ENCODE results near the gene CRYAB. TPM values are rescaled to one million over a fixed set of nuclear protein-coding genes. Genes with fewer than 3 reads are reported as not detected.

The CRYAB gene
- total RNA-seq, 1 experiment from 2014 or later: 1.6 TPM

DNA sequence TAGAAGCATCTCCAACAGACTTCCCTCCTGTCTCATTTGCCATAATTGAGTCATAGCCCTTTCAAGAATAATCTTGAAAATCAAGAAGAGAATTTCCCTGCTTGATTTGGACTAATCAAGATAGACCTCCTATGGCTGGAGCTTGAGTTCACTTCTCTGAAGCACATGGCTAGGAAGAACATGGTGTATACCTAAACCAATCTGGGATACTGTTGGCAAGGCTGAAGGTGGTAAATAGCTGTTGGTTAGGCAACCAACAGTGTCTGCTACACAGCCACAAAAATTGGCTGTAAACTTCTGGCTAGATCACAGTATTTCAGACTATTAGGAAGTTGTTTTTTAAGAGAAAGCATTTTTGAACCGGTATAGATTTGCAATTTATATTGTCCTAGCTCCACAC lies 4.9 kb downstream of the CRYAB start:
- ChIA-PET POLR2A (ENCODE audit: low non-redundant PET) (no interaction called here), CTCF (no interaction called here)
- Histone ChIP-seq H3K27ac (ENCODE audit: low read depth, low read length, poor library complexity, severe bottlenecking) (no peak overlapping the region), H3K4me1 (ENCODE audit: insufficient read depth, low read length, poor library complexity, severe bottlenecking) (no peaks in the 10 kb centered on the region), H3K4me3 (ENCODE audit: low read depth, low read length, poor library complexity, severe bottlenecking) (no peak overlapping the region), H3K36me3 (ENCODE audit: insufficient read depth, low read length, poor library complexity, severe bottlenecking) (no peaks in the 10 kb centered on the region), H3K27me3 (replicated peaks; ENCODE audit: insufficient read depth, low read depth, low read length, poor library complexity) (no peaks in the 10 kb centered on the region), H3K9me3 (ENCODE audit: low read depth, low read length, poor library complexity, severe bottlenecking) (no peaks in the 10 kb centered on the region)
- intact Hi-C loops (cut with micrococcal nuclease; ENCODE audit: unreplicated experiment): no loop called here
- no peak for DNase-seq (ENCODE audit: low spot score)
- BruUV-seq (replicated peaks): no TSS peak
- TF ChIP-seq, protein P1, sequence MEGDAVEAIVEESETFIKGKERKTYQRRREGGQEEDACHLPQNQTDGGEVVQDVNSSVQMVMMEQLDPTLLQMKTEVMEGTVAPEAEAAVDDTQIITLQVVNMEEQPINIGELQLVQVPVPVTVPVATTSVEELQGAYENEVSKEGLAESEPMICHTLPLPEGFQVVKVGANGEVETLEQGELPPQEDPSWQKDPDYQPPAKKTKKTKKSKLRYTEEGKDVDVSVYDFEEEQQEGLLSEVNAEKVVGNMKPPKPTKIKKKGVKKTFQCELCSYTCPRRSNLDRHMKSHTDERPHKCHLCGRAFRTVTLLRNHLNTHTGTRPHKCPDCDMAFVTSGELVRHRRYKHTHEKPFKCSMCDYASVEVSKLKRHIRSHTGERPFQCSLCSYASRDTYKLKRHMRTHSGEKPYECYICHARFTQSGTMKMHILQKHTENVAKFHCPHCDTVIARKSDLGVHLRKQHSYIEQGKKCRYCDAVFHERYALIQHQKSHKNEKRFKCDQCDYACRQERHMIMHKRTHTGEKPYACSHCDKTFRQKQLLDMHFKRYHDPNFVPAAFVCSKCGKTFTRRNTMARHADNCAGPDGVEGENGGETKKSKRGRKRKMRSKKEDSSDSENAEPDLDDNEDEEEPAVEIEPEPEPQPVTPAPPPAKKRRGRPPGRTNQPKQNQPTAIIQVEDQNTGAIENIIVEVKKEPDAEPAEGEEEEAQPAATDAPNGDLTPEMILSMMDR (conservative IDR thresholded peaks at IDR 0.05; ENCODE audit: low read depth, low read length): no peak
- TF ChIP-seq EZH2 (IDR thresholded peaks at IDR 0.05; ENCODE audit: borderline replicate concordance, low read depth, low read length, poor library complexity, severe bottlenecking): no peak

DNA sequence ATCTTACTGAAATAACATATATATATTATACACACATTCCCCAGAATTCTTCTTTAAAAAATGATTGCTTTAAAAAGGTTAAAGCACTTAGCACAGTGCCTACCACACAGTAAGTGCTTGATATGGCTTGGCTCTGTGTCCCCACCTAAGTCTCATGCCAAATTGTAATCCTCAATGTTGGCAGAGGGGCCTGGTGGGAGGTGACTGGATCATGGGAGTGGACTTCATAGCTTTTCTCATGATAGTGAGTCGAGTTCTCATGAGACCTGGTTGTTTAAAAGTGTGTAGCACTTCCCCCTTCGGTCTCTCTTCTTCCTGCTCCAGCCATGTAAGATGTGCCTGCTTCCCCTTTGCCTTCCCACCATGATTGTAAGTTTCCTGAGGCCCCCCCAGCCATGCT lies 6.2 kb downstream of the CRYAB start:
- POLR2A ChIA-PET (ENCODE audit: low non-redundant PET): no interaction called here
- BruUV-seq (replicated peaks): no TSS peak
- TF ChIP-seq EZH2 (IDR thresholded peaks at IDR 0.05; ENCODE audit: borderline replicate concordance, low read depth, low read length, poor library complexity, severe bottlenecking): no peak
- TF ChIP-seq, protein P1 (conservative IDR thresholded peaks at IDR 0.05; ENCODE audit: low read depth, low read length): no peak

DNA sequence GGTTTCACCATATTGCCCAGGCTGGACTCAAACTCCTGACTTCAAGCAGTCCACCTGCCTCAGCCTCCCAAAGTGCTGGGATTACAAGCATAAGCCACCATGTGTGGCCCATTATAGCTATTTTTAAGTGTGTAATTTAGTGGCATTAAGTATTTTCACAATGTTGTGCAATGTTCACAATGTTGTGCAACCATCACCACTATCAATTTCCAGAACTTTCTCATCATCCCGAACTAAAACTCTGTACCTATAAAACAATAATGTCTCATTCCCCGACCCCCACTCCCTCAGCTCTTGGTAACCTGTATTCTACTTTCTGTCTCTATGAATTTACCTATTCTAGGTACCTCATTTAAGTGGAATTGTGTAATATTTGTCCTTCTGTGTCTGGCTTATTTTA lies 24.7 kb downstream of the CRYAB start:
- POLR2A ChIA-PET (ENCODE audit: low non-redundant PET): no interaction called here
- Histone ChIP-seq H3K4me1 (ENCODE audit: insufficient read depth, low read length, poor library complexity, severe bottlenecking) (no peaks in the 10 kb centered on the region), H3K9me3 (ENCODE audit: low read depth, low read length, poor library complexity, severe bottlenecking) (no peaks in the 10 kb centered on the region), H3K27ac (ENCODE audit: low read depth, low read length, poor library complexity, severe bottlenecking) (no peak overlapping the region), H3K27me3 (replicated peaks; ENCODE audit: insufficient read depth, low read depth, low read length, poor library complexity) (no peaks in the 10 kb centered on the region), H3K36me3 (ENCODE audit: insufficient read depth, low read length, poor library complexity, severe bottlenecking) (no peaks in the 10 kb centered on the region), H3K4me3 (ENCODE audit: low read depth, low read length, poor library complexity, severe bottlenecking) (no peak overlapping the region)
- intact Hi-C loops (cut with micrococcal nuclease; ENCODE audit: unreplicated experiment): no loop called here
- TF ChIP-seq, protein P1 (conservative IDR thresholded peaks at IDR 0.05; ENCODE audit: low read depth, low read length): no peak
- no peak for TF ChIP-seq EZH2 (IDR thresholded peaks at IDR 0.05; ENCODE audit: borderline replicate concordance, low read depth, low read length, poor library complexity, severe bottlenecking)
- CTCF ChIA-PET: no interaction called here
- no peak for DNase-seq (ENCODE audit: low spot score)
- no TSS peak for BruUV-seq (replicated peaks)

More for the DNA sequence above, 6.2 kb downstream of the CRYAB start:
- Histone ChIP-seq H3K4me1 (ENCODE audit: insufficient read depth, low read length, poor library complexity, severe bottlenecking) (no peaks in the 10 kb centered on the region), H3K4me3 (ENCODE audit: low read depth, low read length, poor library complexity, severe bottlenecking) (no peak overlapping the region), H3K9me3 (ENCODE audit: low read depth, low read length, poor library complexity, severe bottlenecking) (no peaks in the 10 kb centered on the region), H3K27ac (ENCODE audit: low read depth, low read length, poor library complexity, severe bottlenecking) (no peak overlapping the region), H3K36me3 (ENCODE audit: insufficient read depth, low read length, poor library complexity, severe bottlenecking) (no peaks in the 10 kb centered on the region), H3K27me3 (replicated peaks; ENCODE audit: insufficient read depth, low read depth, low read length, poor library complexity) (no peaks in the 10 kb centered on the region)
- intact Hi-C loops (cut with micrococcal nuclease; ENCODE audit: unreplicated experiment): no loop called here
- CTCF ChIA-PET: no interaction called here
- no peak for DNase-seq (ENCODE audit: low spot score)
